Measurements from ENCODE around the gene C2orf76.

The C2orf76 gene

DNA sequence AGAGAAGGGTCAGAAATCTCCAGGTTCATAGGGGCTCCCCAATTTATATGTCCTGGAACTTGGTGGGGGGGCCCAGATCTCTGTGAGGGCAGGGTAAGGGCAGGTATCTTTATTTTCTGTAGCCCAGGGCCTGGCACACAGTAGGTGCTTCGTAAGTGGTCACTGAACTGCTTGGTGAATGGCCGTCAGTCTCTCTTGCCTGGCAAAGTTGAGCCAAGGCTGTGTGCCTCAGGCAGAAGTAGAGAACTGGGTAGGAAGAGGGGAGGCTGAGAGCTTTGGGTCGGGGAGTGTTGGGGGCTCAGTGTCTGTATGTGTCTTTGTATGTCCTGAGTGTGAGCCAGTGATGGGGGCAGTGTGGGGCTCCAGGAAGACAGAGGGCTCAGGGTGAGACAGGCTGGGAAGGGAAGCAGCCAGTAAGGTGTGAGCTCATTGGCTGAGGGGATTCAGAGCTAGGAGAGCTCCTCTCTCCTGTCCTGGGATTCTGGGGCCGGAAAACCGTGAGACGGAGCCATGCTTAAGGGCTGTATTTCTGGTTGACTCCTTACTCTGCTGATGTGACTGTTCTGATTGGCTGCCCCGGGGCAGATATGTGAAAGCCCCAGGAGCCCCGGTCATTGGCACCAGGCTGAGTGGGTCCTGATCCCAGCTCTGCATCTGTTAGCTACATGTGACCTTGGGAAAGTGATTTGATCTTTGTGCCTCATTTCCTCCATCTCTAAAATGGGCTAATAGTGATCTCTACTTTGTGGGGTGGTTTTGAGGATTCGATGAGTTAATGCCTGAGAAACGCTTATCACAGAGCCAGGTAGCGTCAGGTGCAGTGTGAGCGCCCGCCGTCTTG is 112.7 kb downstream of the C2orf76 start:
- TF ChIP-seq EP300 (IDR thresholded peaks at IDR 0.05; ENCODE audit: borderline replicate concordance), result no peak
- TF ChIP-seq NFIC (IDR thresholded peaks at IDR 0.05), result no peak
- no peak for TF ChIP-seq CEBPB (IDR thresholded peaks at IDR 0.05)
- TF ChIP-seq TAF1 (IDR thresholded peaks at IDR 0.05; ENCODE audit: low read depth), result no peak
- TF ChIP-seq CREB1 (IDR thresholded peaks at IDR 0.05; ENCODE audit: low read depth), result no peak
- no peak for TF ChIP-seq TCF12 (IDR thresholded peaks at IDR 0.05; ENCODE audit: low read depth)
- no peak for TF ChIP-seq RAD21 (IDR thresholded peaks at IDR 0.05; ENCODE audit: low read depth)
- TF ChIP-seq, protein P1, sequence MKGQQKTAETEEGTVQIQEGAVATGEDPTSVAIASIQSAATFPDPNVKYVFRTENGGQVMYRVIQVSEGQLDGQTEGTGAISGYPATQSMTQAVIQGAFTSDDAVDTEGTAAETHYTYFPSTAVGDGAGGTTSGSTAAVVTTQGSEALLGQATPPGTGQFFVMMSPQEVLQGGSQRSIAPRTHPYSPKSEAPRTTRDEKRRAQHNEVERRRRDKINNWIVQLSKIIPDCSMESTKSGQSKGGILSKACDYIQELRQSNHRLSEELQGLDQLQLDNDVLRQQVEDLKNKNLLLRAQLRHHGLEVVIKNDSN (IDR thresholded peaks at IDR 0.05), result no peak
- no peak for TF ChIP-seq ZBTB7A (IDR thresholded peaks at IDR 0.05; ENCODE audit: low read depth)
- TF ChIP-seq TEAD4 (IDR thresholded peaks at IDR 0.05), result no peak
- TF ChIP-seq, protein P2, sequence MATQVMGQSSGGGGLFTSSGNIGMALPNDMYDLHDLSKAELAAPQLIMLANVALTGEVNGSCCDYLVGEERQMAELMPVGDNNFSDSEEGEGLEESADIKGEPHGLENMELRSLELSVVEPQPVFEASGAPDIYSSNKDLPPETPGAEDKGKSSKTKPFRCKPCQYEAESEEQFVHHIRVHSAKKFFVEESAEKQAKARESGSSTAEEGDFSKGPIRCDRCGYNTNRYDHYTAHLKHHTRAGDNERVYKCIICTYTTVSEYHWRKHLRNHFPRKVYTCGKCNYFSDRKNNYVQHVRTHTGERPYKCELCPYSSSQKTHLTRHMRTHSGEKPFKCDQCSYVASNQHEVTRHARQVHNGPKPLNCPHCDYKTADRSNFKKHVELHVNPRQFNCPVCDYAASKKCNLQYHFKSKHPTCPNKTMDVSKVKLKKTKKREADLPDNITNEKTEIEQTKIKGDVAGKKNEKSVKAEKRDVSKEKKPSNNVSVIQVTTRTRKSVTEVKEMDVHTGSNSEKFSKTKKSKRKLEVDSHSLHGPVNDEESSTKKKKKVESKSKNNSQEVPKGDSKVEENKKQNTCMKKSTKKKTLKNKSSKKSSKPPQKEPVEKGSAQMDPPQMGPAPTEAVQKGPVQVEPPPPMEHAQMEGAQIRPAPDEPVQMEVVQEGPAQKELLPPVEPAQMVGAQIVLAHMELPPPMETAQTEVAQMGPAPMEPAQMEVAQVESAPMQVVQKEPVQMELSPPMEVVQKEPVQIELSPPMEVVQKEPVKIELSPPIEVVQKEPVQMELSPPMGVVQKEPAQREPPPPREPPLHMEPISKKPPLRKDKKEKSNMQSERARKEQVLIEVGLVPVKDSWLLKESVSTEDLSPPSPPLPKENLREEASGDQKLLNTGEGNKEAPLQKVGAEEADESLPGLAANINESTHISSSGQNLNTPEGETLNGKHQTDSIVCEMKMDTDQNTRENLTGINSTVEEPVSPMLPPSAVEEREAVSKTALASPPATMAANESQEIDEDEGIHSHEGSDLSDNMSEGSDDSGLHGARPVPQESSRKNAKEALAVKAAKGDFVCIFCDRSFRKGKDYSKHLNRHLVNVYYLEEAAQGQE (IDR thresholded peaks at IDR 0.05; ENCODE audit: low read depth), result no peak

DNA sequence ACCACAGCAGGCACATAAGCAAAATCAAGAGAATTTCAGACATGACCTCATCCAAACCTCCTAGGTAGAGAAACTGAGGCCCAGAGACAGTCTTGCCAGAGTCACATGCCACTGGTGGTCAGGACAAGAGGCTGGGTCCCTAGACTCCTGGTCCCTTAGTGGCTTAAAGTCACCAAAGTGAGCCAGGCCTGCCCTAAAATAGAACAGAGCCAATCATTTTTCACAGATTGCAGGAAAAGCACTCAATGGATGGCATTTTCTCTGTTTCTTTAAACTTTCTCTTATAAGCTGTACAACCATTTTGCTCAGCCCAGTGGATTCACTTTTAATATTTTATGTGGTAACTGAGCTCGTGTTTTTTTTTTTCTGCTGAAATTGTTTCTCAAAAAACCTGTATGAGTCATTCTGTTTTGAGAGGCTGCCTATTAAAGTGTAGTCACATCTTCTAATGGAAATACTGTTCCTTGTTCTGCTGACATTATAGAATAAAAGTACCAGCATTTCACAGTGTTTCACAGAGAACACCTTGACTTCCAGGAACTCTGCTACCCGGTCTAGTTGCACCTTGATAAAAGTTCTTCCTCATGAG is 113.4 kb downstream of the C2orf76 start:
- TF ChIP-seq, protein P3, sequence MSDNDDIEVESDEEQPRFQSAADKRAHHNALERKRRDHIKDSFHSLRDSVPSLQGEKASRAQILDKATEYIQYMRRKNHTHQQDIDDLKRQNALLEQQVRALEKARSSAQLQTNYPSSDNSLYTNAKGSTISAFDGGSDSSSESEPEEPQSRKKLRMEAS (IDR thresholded peaks at IDR 0.05), result no peak
- TF ChIP-seq FOXM1 (IDR thresholded peaks at IDR 0.05; ENCODE audit: borderline replicate concordance, low read depth), result no peak
- TF ChIP-seq TAF1 (IDR thresholded peaks at IDR 0.05; ENCODE audit: low read depth), result no peak
- TF ChIP-seq ZBTB7A (IDR thresholded peaks at IDR 0.05; ENCODE audit: low read depth), result no peak
- TF ChIP-seq, protein P2 (IDR thresholded peaks at IDR 0.05; ENCODE audit: low read depth), result no peak
- TF ChIP-seq CEBPB (IDR thresholded peaks at IDR 0.05), result no peak
- no peak for TF ChIP-seq NFIC (IDR thresholded peaks at IDR 0.05)
- TF ChIP-seq, protein P1 (IDR thresholded peaks at IDR 0.05), result no peak
- TF ChIP-seq EP300 (IDR thresholded peaks at IDR 0.05; ENCODE audit: borderline replicate concordance), result no peak
- TF ChIP-seq TCF12 (IDR thresholded peaks at IDR 0.05; ENCODE audit: low read depth), result no peak
- no peak for TF ChIP-seq EGR1 (IDR thresholded peaks at IDR 0.05)
- no peak for TF ChIP-seq RAD21 (IDR thresholded peaks at IDR 0.05; ENCODE audit: low read depth)
- TF ChIP-seq YY1 (IDR thresholded peaks at IDR 0.05; ENCODE audit: low read depth), result no peak
- TF ChIP-seq TEAD4 (IDR thresholded peaks at IDR 0.05), result no peak
- TF ChIP-seq CREB1 (IDR thresholded peaks at IDR 0.05; ENCODE audit: low read depth), result no peak

Measured in Ishikawa (cell line).